IPS DF 19.7 (cell line): ENCODE measurements around the gene SSR3.

Experiments
- DNase-seq: peaks from one replicate; pipeline ENCODE4 v3.0.0-alpha.2; 2013; ENCODE audit warnings: low read depth, low spot score

The SSR3 gene

DNA sequence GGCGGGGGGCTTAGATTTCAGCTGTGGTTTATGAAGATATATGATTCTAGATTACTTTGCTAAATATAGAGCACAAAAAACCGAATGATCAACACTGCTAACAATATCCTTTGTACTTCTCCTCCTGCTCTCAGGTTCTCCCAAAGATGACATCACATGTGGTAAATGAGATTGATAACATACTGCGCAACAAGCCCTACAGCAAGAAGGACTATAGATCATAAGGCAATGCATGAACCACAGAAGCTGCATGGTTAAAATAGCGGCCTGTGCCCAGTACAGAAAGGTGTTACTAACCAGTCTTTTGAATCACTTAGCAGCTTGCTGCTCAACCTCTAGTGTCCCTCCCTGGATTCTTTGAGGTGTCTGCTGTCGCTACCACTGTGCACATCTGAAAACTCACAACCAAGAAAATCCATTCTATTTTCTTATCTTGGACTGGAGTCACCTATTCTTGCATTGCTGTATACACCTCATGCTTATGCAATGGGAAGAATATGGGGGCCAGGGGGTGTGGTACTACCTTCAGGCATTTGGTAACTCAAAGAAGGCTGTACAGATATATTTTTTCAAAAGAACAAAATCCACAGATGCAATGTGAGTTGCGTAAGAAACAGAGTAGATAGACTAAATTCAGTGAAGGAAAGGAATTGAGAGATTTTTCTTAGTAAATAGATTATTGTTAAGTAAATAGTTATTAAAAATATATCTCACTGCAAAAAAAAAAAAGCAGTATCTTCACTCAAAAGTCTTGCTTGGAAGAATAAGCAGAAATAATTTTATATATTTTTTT is 18.2 kb downstream of the SSR3 start:
- DNase-seq: no peak

DNA sequence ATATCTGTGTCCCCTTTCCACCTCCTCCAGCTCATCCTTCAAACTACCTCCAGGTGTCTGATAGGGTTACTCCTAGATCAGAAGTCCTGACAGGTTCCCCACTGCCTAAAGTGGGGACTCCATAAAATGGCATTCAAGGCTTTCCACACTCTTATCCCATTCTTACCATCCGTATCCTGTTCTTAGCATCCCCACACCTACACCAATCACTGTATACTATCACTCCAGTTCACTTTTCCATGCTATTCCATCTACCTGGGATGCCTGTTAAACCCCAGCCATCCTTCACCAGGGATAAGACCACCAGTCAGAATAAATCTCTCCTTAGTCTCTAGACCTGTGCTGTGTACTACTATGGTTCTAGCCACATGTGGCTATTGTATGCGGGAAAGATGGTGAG is 19.1 kb downstream of the SSR3 start:
- DNase-seq: no peak

DNA sequence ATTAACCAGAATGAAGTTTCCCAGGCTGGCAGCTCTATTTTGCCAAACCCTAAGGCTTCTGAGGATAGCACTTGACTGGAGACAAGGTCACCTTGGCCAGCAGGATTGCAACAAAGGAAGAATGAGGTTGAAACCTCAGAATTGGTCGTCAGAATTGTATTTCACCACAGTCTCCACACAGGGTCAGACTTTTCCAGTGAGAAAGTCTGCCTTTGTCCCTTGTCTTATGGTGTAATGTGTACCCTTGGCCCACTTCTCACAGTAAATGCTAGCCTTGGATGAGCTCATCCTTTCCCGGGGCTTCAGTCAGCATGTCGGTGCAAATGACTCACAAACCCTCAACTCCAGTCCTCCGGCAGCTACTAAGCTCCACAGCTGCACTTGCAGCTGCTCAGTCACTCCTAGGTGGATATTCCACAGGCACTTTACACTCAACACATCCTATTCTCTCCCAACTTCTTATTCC is 19.7 kb downstream of the SSR3 start:
- DNase-seq: no peak

DNA sequence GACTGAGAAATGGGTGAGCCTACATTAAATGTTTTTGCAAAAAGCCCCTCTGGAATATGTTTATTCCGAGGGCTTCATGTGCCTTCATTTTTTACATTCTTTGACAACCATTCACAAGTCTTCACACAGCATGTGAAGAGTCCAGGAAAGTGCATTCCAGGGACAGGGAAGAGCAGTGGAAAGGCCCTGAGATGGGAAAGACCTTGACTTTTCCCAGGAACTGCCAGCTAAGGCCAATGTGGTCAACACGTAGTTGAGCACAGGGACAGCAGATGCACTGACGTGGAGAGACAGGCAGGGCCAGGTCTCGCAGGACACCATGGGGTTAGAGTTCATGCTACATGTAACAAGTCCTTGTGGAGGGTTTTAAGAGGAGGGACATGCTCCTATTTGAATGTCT is 21.7 kb downstream of the SSR3 start:
- no peak for DNase-seq

DNA sequence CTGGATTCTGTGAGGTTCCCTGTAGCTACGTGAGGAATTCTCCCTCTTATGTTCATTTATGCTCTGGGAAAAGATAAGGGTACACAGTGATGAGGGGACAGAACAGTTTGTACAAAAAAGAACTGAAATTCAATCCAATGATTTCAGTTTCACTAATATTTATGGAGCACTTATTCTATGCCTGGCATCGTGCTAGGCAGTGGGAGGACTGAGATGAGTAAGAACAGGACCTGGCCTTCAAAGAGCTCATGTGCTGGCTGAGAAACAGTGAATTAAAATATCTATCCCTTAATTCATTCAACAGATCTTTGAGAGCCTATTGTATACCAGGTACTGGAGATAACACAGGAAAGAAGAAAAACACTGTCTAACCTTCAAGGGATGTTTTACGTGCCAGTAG is 22.2 kb downstream of the SSR3 start:
- no peak for DNase-seq

DNA sequence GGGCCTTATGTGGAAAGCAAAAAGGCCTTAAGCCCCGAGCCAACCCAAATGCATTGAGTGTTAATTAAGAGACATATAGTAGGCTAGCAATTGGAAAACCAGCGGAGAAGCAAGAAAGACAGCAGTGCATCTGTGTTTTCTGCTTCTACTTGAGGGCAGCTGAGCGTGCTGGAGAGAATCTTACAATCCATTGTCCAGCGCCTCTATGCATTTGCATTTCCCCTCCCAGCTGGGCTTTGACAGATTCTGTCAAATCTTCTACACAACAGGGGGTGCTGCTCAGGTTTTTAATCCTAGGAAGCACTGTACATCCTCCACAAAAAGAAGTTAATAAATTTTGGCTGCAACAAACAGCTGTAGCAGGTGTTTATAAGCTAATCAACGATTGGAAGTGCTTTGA is 23.9 kb downstream of the SSR3 start:
- DNase-seq: no peak

DNA sequence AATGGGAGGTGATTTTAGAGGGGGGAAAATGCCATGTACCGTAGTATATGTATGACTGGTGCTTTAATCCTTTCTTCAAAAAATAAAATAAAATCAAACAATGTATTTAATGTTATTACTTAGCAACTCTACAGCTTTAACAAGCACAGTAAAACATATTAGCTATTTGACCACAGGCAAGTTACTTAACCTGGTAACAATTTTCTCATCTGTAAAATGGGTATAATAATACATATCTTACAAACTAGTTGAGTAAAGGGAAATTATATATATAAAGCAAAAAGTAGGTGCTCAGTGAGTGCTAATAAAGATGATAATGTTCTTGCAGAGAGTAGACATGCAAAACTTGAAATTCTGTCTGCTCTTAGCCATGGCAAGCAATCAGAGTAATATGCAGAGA is 27.9 kb downstream of the SSR3 start:
- DNase-seq: no peak

DNA sequence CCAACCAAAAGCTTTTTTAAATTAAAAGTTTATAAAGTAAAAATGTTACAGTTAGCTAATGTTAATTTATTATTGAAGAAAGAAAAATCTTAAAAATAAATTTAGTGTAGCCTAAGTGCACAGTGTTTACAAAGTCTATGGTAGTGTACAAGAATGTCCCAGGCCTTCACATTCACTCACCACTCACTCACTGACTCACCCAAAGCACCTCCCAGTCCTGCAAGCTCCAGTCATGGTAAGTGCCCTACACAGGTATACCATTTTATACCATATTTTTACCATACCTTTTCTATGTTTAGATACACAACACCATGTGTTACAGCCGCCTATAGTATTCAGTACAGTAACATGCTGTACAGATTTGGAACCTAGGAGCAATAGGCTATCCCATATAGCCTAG is 29.1 kb downstream of the SSR3 start:
- DNase-seq: no peak

DNA sequence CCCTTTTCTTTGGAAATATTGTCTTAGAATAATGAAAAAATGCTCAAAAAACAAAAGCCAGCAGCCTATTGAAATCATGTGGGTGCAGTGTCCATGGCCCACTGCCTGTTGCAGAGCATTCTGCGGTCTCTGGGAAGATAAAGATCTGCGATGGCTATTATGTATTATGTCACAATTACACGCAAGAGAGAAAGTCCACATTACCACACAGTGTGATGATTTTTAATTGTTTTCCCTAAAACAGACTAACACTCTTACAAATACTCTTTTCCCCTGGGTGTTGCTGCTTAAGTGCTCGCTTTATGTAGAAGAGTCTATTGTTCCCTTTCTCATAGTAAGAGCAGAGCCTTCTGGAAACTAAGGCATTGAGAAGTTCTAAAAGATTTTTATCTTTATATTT is 32.2 kb downstream of the SSR3 start:
- no peak for DNase-seq

DNA sequence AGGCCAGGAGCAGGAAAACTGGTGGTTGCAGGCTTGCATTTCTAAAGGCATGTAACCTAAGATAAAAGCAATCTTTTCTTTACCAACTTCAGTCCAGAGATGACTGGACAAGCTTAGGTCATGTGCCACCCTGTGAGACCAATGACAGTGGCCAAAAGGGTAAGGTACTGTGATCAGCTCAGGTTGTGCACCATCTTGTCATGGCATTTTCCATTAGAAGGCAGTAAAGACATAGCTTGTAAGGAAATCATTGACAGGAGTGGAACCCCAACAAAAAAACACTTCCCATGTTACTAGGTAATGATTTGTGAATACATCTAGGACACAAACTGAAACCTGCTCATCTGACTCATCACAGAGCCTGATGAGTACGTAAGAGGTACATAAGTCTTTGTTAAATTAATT is 35.2 kb downstream of the SSR3 start:
- no peak for DNase-seq

DNA sequence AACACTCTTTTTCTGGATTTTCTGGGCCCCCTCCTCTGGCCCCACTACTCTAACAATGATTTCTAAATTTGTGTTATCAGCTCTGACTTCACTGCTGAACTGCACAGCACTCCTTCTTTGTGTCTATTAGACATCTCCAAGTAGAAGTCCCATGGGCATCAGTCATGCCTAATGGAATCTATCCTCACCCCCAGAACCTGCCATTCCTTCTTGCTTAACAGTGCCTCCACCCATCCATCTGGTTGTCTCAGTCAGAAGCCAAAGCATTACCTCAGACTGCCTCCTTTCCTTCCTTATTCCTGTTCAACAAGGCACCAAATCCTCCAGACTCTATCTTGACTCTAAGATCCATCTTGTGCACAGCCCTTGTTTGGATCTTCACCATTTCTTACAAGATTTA is 36.2 kb downstream of the SSR3 start:
- no peak for DNase-seq

DNA sequence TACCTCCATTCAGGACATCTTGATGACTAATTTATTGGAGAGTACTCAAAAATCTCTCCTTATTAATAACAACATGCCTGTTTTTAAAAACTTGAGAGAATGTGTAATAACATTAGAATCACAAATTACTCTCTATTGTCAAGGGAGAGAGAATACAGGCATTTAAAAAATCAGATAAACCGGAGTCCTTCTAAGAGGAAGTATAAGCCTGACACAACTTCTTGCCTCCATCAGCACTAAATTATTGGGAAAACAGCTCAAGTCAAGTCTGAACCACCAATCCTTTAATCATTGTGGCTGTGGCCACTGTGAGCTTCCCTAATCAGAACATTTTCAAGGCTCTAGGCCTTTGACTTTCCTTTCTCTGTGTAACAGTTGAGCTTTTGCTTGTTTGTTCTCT is 38.0 kb downstream of the SSR3 start:
- DNase-seq: no peak

DNA sequence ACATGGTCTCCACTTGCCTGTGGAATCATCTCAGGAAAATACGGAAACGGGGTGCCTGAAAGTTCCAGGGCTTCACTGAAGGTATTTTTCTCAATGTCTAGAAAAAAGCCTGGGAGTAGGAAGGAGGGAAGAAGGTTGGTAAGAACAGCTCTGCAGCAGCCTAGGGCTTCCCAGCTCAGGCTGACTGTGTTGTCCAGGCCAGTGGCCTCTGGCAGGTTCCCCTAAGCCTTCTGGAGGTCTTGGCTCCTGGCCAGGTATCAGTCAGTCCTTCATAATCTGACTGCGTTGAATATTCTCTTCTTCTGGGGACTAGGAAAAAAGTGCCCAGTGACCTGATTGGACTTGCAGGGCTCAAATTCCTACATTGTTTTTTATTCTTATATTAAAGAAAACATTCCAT is 38.6 kb downstream of the SSR3 start:
- DNase-seq: no peak

DNA sequence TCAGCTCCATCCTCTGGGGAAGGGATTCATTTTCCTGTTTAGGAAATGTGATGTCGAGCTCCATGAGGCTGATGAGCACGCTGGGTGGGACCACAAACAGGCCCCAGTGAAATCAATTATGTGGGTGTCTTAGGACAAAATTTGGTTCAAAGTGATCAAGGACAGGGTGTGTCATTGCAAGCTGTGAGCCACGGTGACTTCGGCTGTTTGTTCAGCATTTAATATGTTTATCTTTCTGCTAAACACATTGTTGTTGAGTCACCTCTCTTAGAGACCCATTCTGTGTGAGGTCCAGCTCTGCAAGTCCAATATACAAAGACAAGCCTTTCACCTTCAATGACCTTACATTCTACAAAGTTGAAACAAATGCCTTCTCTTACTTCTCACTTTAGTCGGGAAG is 41.3 kb downstream of the SSR3 start:
- DNase-seq: no peak

DNA sequence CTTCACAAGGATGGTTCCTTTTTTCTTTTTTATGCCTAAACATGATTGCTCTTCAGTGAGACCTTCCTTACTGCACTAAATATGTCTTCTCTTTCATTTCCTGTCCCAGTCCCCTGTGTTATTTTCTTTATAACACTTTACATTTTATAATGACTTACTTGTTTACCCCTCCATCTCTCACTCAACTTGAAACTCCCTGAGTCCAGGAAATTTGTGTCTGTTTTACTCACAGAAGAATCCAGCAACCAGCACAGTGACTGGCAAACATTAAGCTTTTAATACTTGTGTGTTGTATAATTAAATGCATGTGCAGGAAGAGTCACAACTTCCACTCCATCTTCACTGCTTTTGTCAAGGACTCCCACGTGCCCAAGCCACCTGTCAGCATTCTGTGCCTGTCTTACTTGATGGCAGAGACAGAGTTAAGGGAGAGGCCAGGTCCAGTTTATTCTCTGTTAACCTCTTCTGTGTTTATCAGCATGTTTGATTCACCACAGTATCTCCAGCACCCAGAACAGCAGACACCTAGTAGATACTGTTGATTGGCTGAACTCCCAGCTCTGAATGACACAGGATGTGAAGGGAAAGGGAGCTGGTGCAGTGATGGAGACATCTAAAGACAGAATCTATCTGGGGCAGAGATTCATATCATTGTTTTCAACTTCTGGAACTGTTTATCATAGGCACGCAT is 42.8 kb downstream of the SSR3 start:
- DNase-seq: no peak

DNA sequence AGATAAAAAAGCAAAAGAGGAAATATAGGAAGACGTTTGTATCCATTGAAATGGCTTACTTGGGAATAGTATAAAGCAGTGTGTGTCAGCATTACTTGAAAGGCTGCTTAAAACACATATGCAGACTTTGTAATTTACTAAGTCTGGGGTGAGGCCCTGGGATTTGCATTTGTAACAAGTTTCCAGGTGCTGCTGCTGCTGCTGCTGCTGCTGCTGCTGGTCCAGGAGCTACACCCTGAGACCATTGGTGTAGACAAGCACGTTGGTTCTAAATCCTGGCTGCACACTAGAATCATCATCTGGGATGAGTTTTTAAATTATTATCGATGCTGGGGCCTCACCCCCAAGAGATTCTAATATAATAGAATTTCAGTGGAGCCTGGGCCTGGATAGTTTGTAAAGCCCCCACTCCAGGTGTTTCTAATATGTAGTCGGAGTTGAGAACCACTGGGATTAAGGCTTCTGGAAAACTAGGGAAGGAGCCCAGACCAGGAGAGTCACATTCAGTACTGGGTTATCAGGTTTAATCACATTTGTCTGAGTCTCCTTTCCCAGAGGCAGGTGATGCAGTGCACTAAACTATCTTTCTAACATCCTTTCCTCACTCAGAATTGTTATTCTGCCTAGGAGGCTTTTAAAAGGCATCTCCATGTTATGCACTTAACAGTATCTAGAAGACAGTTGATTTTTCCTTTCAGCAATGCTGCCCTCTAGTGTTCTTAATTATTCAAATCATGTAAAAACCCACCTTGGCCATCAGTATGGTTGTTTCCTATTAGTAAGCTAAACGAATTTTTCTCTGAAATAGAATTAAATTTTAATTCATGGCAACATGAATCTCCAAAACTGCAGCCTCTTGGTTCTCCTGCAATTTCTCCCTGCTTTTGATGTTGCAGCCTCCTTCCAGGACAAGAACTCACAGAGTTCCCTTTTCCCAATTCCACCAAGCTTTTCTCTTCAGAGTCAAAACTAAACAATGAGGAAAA is 45.4 kb downstream of the SSR3 start:
- DNase-seq: no peak

DNA sequence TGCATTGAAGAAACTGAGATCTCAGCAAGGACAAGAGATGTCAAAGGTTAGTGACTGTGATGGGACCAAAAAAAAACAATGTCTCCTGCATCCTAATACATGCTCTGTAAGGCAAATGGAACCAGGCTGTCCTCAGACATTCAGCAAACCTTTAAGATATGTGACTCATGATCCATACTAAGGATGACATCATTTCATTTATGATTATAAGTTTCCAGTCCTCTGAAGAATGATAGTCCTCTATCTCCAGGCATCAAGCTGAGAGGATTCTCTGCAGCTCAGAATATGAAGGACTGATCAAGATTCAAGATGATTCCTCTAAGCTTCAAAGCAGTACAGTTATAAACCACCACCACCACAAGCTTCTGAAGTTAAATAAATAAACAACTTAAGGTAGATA is 47.6 kb downstream of the SSR3 start:
- no peak for DNase-seq

DNA sequence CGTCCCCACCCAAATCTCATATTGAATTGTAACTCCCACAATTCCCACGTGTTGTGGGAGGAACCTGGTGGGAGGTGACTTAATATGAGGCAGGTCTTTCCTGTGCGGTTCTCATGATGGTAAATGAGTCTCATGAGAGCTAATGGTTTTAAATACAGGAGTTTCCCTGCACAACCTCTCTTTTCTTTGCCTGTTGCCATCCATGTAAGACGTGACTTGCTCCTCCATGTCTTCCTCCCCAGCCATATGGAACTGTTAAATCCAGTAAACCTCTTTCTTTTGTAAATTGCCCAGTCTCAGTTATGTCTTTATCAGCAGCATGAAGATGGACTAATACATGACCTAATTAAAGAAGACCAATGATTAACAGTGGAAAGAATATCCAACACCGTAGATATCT is 56.6 kb downstream of the SSR3 start:
- DNase-seq: no peak

DNA sequence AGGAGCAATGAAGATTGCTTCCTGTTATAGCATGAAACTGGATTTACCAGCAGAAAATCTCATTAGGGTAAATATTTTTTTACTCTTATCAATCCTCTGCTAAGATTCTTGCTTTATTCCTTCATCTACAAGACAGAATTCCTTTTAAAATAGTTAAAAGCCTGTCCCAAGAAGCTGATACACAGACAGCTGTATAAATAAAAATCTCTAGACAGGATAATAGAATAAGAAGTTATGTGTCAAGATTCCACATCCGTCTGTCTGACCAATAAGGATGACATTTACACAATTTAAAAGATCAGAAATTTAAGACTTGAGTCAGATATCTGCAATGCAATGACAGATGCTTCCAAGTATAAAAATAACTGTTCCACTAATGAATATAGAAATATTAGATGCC is 57.6 kb downstream of the SSR3 start:
- no peak for DNase-seq

DNA sequence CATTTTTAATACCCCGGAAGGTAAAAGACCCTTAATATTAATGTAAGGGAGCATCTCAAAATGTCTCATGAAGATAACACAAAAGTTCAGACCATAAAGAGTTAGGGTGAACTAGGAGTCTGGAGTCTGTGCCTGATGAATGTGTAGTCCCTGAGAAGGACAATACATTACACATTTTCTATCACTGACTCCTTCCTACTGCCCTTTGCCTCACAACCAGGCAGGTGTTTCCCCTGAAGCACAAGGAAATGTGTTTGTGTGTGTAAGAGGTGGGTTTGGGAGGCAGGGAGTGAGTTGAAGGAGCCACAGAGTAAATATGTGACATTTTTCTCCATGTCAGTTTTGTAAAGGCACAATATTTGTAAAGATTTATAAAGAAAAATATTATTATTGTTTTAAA is 59.1 kb downstream of the SSR3 start:
- DNase-seq: no peak

DNA sequence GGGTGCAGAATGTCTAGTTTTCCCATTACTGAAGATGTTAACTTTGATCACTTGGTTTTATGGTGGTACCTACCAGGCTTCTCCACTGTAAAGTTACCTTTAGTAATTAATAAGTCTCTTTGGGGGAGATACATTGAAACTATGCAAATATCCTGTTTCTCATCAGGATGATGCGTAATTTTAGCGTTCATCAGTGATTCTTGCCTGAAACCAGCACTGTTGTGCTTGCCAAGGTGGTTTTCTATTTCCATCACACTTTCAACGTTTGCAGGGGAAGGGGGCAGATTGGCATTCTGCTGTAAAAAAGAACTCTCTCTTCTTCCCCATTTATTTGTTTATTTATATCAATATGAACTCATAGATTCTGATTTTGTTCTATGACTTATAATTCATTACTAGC is 61.0 kb downstream of the SSR3 start:
- no peak for DNase-seq

DNA sequence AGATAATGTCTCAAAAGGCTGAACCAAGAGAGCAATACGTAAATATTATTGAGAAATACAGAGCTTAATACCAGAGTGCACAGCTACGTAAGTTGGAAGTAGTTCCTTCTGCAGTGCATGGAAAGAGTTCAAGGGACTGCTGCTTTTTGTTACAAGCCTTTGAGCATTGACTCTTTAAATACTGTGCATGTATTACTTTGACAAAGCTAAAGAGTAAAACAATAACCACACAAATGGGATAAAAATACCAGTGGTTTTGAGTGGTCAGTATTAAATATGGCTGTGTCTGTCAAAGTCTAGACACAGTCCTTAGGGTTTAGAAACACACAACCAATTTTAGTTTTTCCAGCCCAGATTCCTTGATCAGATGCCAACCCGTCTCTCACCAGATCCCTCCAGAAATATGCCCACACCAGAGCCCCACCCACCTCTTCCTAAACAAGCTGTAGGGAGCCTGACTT is 62.1 kb downstream of the SSR3 start:
- DNase-seq: no peak
